Measurements from ENCODE around the gene RAB7B. TPM values are rescaled to one million over a fixed set of nuclear protein-coding genes. Genes with fewer than 3 reads are reported as not detected.
"Not testable (repeated sequence)": the region's sequence is repeated elsewhere in the genome, so short reads cannot be mapped to it uniquely, and the experiment has no call there.

RAB7B gene
- total RNA-seq, 1 donor from 2014 or later = 6.0 TPM

GRCh38 chr1:205998457-205999241 lies 4.5 kb downstream of the RAB7B start:
- DNase-seq (ENCODE audit: low spot score) = peak; percentile 62

DNA sequence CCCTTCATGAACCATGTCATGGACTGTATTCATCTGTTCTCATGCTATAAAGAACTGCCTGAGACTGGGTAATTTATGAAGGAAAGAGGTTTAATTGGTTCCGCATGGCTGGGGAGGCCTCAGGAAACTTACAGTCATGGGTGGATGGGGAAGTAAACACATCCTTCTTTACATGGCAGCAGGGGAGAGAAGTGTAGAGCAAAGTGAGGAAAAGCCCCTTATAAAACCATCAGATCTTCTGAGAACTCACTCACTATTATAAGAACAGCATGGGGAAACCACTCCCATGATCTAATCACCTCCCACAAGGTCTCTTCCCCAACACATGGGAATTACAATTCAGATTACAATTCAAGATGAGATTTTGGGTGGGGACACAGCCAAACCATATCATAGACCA lies 6.6 kb downstream of the RAB7B start:
- DNase-seq (ENCODE audit: low spot score) = not testable (repeated sequence)

GRCh38 chr1:205994346-205994745 lies 8.8 kb downstream of the RAB7B start:
- peak; percentile 28 for DNase-seq (ENCODE audit: low spot score)

- peak; percentile 28 for DNase-seq (ENCODE audit: low spot score)
Measured at GRCh38 chr1:205993068-205993467, 10.1 kb downstream of the RAB7B start.

- DNase-seq (ENCODE audit: low spot score) = no peak
Measured at GRCh38 chr1:205992218-205992882, 10.8 kb downstream of the RAB7B start.

DNA sequence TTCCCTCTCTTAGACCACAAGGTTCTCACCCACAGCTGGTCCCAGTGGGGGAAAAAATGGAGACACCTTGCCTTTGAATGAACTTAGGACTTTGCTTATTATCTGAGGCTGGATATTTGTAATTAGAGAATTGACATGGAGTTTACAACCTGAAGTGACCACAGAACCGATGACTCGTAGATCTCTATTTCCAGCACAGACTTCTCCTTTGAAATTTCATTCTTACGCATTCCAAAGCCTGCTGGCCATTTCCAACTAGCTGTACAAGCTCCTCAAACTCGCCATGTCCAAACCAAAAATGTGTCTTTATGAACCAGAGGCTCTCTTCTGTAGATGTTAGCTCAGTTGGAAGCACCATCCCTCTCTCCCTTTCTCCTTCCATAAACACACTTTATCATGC lies 12.0 kb downstream of the RAB7B start:
- DNase-seq (ENCODE audit: low spot score) = no peak

- no peak for DNase-seq (ENCODE audit: low spot score)
Measured at GRCh38 chr1:205990226-205990625, 13.0 kb downstream of the RAB7B start.

- DNase-seq (ENCODE audit: low spot score) = no peak
Measured at GRCh38 chr1:205989786-205990185, 13.4 kb downstream of the RAB7B start.

DNA sequence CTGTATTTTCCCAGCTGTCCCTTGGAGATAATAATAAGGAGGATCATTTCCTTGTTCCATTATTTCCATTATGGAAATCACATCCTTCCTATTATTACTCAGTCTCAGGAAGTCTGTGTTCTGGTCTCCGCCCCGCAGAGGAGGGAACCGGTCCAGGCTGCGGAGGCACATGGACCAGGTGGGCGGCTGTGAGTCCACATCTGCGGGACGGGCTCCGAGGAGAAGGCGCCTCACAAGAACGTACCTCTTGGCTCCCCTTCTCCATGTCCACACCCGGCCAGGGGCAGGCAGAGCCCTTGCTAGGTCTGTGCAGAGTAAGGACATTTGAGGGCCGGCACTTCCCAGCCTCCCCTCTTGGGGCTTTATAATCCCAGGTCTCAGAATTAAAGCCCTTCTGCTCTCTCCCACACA lies 14.6 kb downstream of the RAB7B start:
- no peak for DNase-seq (ENCODE audit: low spot score)

- DNase-seq (ENCODE audit: low spot score) = no peak
Measured at GRCh38 chr1:205986861-205987260, 16.3 kb downstream of the RAB7B start.

GRCh38 chr1:205986292-205986691 lies 16.9 kb downstream of the RAB7B start:
- DNase-seq (ENCODE audit: low spot score) = no peak

- no peak for DNase-seq (ENCODE audit: low spot score)
Measured at GRCh38 chr1:205985330-205986005, 17.7 kb downstream of the RAB7B start.

DNA sequence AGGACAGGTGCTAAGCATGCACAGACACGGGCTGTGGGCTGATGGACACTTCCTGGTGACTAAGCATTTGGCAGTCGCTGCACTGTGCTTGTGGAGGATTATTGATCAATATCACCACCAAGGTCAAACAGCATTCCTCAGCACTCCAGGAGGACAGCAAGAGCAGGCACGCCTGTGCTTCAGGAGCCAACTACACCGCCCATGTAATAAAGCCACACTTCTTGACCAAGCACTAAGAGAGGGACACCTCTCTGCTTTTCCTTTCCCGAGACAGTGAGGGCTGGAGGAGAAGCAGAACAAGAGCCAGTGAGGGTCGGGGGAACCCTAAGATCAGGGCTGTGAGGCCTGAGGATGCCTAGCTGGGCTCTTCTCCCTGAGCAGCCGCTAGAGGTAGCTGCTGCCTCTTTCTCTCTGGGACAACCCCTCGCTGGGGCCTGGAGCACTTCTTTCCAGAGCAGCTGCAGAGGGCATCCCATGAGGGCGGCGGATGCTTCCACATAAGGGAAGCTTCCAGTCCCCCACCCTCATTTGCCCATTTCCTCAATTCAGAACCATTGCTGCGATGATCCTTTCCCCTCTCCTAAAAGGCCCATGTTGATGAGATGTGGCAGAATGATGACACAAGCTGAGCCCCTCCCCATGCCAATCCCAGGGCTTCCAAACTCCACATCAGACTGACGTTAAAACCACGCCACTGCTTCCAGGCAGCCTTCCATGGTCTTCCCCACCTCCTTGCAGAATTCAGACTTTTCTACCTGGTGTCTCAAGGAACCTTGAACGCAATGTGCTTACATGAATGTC lies 19.1 kb downstream of the RAB7B start:
- no peak for DNase-seq (ENCODE audit: low spot score)

DNA sequence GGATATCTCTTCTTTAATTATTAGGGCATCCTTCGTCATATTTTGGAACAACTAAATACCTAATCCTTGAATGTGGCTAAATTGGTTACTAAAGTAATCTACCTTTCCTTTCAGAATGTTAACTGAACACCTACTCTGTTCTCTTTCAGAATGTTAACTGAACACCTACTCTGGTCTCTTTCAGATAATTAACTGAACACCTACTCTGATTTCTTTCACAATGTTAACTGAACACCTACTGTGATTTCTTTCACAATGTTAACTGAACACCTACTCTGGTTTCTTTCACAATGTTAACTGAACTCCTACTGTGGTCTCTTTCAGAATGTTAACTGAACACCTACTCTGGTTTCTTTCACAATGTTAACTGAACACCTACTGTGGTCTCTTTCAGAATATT lies 21.9 kb downstream of the RAB7B start:
- no peak for DNase-seq (ENCODE audit: low spot score)

DNA sequence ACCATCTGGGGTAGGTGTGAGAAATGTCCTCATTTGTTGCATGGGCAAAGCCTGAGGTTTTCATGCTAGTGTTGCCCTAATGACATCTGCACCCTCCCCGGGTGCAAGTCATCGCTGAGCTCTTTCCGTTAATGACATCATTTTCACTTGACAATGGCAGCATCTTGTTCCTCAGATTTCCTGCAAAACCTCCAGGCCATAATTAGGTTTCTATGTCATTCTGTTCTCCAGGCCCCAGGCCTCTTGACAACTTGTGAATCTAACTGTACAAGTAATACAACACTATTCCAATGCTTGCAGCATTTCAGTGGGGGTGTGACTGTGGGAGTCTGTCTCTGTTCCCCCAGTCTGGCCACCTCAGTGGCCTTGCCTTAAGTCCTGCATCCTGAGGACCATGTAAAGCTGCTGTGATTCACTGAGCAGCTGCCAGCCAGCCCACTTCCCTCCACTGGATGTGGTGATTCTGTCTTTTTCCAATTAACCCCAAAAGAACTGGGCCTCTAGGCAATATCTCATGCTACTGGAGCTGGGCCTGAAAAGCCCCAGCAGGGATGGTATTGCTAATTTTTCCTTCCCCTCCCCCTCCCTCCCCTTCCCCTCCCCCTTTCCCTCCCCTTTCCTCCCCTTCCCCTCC lies 22.8 kb downstream of the RAB7B start:
- no peak for DNase-seq (ENCODE audit: low spot score)

- DNase-seq (ENCODE audit: low spot score) = no peak
Measured at GRCh38 chr1:205979301-205979700, 23.9 kb downstream of the RAB7B start.

DNA sequence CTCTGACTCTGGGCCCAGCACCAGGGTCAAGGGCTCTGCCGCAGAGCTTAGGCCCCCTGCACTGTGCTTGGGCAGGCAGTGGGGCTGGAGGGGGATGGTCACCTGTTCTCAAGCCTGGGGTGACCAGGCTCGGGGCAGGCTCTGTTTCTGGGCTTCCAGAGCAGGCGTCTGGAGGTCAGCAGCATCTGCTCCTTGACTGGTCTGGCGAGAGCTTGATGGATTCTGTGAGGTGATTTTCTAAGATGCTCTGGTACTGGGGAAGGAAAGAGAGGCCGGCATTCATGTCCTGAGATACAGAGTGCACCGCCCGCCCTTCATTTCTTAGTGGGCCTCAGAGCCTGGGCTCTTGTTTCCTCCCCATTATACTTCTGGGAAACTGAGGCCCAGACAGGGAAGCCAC lies 24.5 kb downstream of the RAB7B start:
- no peak for DNase-seq (ENCODE audit: low spot score)

DNA sequence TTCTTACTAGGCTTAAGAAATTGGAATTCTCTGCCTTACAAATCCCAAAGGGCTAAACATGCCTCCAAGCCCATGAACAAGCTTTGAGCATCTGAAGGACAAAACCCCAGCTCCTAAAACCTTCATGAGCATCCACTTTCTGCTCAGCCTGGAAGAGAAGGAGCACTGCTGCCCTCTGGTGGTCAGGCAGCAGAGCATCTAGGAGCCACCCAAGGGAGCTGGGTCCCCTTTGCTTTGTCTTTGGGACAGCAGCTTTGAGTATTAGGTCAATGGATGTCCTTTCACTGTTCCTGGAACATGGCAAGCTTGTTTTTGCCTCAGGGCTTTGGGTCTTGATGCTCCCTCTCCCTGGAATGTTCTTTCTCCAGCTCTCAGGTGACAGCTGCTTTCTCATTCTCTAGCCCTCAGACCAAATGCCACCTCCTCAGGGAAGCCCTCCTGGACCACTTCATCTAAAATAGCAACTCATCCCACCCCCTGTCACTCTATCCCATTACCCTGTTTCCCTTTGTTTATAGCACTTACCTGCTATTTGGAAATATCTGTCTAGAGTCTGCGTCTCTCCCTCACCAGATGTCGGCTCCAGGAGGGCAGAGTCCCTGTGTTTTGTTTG lies 25.7 kb downstream of the RAB7B start:
- DNase-seq (ENCODE audit: low spot score) = no peak

DNA sequence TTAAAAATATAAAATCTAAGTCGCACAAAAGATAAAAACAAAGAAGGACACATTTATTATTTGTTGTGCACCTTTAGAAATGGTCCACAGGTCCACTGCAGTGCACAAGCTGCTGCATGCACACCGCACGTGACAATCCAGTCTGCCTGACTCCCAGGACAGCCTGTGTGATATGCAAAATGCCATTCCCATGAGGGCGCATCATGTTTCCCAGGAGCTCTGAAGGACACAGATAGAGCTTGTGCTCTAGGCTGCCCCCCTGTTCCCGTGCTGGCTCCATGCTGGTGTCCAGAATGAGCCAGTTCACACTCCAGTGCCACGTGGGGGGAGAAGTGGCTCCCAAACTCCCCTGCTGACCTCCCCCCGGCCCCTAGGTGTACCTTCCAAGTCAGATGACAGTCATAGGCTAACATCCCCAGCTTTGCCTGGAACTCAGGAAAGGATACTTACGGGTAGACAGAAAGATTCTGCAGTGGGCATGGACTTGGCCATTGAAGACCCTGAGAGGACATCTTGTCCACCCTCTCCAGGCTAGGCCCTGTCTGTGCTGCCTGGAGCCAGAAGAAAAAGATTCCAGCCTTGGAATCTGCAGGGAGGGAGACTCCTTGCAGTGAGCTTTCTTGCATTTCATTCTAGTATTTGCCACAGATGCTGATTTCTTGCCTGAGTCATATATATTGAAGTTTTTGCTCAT lies 26.3 kb downstream of the RAB7B start:
- DNase-seq (ENCODE audit: low spot score) = no peak

DNA sequence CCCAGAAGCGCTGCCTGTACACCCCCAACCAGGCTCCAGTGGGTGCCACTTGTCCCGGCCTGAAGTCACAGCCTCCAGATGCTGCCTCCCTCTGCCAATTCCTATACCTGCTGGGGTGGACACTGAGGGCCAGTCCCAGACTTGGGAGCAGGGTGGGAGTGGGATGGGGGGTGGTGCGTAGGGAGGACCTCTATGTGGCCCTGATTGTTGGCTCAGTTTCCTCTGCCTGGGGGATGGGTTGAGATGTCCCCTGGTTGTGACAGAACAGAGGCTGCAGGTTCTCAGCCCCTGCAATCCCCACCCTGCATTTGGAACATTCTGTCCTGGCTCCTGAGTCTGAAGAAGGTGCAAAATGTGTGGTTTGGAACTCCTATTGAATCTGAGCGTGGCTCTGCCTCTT lies 27.2 kb downstream of the RAB7B start:
- no peak for DNase-seq (ENCODE audit: low spot score)
